Measurements from ENCODE around the gene ALS2CL. TPM values are rescaled to one million over a fixed set of nuclear protein-coding genes. Genes with fewer than 3 reads are reported as not detected.

ALS2CL gene
- total RNA-seq, 4 donors from 2014 or later: 3.7 to 30.6 (median 6.7) TPM

DNA sequence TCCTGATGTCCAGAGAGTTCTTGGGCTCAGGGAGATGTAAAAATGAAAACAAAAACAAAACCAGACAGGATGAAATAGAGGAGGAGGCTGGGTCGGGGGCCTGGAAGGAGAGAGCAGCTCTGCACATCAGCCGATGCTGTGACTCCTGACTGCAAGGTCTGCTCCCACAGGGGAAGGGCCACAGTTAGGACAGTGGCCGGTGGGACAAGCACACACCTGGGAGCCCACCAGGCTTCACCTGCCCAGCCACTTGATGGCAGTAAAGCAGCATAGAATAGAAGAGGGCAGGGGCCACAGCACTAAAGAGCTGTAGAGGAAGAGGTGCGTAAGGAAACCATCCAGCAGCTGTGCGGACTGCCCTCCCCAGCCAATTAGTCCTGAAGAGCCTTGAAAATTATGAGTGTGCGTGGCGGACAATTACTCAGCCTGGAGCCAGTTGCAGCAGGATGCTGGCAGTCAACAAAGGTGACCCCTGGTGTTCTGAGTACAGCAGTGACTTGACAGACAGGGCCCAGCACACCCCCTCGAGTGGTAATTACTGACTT lies 29.8 kb downstream of the ALS2CL start:
- ATAC-seq (ENCODE audit: low FRiP score) (no peak), DNase-seq (ENCODE audit: low spot score) (no peak)
- TF ChIP-seq, protein P1, sequence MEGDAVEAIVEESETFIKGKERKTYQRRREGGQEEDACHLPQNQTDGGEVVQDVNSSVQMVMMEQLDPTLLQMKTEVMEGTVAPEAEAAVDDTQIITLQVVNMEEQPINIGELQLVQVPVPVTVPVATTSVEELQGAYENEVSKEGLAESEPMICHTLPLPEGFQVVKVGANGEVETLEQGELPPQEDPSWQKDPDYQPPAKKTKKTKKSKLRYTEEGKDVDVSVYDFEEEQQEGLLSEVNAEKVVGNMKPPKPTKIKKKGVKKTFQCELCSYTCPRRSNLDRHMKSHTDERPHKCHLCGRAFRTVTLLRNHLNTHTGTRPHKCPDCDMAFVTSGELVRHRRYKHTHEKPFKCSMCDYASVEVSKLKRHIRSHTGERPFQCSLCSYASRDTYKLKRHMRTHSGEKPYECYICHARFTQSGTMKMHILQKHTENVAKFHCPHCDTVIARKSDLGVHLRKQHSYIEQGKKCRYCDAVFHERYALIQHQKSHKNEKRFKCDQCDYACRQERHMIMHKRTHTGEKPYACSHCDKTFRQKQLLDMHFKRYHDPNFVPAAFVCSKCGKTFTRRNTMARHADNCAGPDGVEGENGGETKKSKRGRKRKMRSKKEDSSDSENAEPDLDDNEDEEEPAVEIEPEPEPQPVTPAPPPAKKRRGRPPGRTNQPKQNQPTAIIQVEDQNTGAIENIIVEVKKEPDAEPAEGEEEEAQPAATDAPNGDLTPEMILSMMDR (IDR thresholded peaks at IDR 0.05): no peak

DNA sequence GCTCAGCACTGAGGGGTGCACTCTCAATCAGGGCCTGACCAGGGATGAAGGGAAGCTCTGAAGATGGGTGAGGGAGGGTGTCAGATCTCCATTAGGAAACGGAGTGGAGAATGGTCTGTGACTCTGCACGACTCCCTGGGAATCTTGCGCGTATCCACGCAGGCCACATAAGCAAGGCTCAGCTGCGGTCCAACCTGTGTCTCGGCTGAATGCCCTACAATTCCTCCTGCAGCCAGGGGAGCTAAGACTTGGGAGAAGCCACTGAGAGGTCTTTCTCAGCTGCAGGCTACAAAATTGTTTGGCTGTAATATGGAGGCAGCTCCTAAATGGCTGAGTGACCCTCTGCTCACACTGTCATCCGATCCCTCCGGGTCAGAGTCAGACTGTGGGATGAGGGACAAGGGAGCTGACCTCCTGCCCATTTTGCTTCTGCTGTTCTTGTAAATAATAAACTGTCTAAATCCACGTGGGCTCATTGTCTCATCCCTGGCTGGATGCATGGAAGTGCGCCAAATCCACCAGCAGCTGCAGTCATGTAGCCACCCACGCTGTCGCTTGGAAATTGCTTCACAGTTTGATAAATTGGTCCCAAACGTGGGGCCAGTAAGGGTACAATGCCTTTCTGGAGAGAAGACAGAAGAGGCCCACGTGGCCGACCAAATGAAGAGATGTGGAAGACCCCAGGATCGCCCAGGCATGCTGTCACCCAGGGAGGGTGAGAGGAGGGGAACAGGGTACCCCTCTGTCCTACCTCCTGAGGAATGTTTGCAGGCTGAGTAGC lies 30.5 kb downstream of the ALS2CL start:
- no peak for ATAC-seq (ENCODE audit: low FRiP score)
- no peak for DNase-seq (ENCODE audit: low spot score)
- TF ChIP-seq, protein P1 (IDR thresholded peaks at IDR 0.05): no peak

DNA sequence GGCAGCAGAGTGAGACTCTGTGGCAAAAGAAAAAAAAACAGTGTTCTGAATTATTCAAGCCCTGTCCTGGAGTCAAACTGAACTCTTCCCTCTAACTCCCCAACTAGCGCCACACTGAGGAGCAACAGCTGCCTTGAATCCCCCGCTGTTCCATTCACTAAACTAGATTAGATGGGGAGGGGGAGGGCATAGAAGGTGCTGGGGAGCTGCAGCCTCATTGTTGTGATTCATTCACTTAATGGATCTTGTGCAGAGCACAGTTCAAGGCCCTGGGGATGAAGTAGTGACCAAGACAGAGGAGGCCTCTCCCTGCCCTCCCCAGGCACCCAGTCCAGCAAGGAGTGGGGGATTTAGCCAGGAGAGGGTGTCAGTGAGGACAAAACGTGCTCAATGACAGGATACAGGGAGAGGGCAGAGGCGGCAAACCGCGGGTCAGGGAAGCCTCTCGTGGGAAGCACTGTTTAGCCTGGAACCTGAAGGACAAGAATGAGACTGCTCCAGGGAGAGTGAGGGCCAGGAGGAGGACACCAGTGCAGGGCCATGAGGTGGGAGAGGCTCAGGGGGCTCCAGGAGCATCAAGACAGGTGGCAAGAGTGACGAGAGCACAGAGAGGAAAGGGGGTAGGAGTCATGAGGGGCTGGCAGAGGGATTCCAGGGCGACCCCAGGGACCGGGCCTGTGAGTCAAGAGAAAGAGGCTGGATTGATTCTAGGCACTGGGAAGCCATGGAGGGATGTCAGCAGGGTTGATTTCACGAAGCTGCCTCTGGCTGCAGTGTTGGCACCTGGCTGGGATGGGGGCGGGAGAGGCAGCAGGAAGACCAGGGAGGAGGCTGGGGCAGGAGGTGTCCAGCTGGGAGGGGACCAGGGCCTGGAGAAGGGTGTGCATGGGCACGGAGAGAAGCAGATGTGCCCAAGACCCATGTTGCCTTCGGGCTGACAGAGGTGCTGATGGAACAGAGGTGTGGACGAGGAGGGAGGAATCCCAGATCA lies 31.4 kb downstream of the ALS2CL start:
- ATAC-seq (ENCODE audit: low FRiP score): no peak
- TF ChIP-seq, protein P1 (IDR thresholded peaks at IDR 0.05): no peak
- DNase-seq (ENCODE audit: low spot score): no peak

DNA sequence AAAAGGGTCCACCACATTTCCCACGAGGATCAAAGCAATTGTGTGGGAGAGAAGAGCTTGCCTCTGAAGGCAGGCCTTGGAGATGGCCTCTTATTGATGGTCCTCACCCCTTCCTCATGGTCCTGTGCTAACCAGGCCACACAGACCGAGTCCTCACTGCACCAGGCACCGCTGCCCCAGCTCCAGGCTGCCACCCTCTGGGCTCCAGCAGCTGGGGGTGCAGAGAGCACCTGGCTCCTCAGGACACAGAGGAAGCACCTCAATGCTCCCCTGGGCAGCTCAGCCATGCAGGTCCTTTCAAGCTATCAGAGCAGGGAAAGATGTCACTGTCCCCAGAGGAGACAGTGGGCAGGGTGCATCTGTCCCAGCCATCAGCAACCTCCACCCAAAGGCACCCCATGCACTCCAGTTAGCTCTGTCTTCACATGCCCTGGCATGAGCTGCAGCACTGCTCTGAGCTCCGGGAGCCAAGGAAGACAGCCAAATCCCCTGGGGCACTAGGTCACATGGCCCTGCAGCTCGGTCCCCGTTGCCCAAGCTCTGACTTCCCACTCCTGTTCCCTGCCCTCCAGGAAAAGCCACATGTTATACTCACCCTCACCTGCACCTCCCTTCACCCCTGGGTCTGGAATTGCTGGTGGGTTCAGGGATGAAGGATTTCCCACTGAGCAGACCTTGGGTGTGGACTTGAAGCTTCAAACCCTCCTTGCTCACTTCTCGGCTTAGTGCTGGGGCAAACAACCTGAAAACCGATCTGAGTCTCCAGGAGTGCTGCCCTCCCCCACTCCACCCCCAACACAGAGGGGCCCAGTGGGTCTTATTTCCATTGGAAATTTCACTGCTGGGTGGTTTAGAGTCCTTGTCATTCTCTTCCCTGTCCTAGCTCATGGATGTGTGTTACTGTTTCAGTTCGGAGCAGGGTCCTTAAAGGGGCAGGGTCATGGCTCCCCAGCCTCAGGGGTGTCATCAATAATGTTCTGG lies 32.6 kb downstream of the ALS2CL start:
- TF ChIP-seq, protein P1 (IDR thresholded peaks at IDR 0.05): no peak
- DNase-seq (ENCODE audit: low spot score): no peak
- no peak for ATAC-seq (ENCODE audit: low FRiP score)

DNA sequence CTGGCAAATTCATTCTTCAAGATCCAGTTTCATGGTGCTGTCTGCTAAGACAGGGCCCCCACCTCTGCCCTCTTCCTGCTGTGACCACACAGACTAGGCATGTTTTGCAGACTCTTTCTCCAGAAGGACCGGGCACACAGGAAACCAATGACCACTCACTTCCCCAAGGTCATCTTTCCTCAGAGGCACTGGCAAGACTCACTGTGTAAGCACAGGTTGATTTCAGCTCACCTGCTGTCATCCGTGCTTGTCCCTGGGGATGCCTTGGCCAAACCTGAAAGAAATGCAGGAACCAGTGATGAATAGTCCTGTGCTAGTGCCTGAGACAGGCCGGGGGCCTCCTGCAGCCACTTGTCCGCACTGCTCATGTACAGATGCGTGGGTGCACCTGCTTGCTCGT lies 33.5 kb downstream of the ALS2CL start:
- TF ChIP-seq, protein P1 (IDR thresholded peaks at IDR 0.05): no peak
- ATAC-seq (ENCODE audit: low FRiP score): no peak
- DNase-seq (ENCODE audit: low spot score): no peak

DNA sequence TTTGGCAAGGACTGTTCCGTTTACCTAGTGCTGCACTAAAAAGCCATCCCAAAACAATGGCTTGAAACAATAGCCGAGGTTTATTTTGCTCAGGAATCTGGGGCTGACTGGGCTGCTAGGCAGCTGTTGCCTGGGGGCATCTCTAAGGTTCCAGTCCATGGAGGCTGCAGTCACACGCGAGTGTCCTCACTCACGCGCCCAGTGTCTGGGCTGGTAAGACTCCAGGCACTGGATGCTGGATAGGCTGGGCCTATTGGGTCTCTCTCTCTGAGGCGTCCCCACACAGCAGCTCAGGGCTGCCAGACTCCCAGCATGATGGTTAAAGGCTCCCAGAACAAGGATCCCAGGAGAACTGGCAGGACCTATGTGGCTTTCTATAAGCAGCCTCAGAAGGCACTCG lies 34.2 kb downstream of the ALS2CL start:
- DNase-seq (ENCODE audit: low spot score) (no peak), ATAC-seq (ENCODE audit: low FRiP score) (no peak)
- TF ChIP-seq, protein P1 (IDR thresholded peaks at IDR 0.05): no peak
